Epithelial cell of proximal tubule (primary cell): ENCODE data around the gene NTN5. TPM values are rescaled to one million over a fixed set of nuclear protein-coding genes. Genes with fewer than 3 reads are reported as not detected.

ENCODE experiments used
- DNase-seq: peaks from one replicate; pipeline ENCODE4 v3.0.0-alpha.2; 2011; ENCODE audit warnings: low read depth
- H3K4me3 ChIP-seq: 2 replicates; pipeline ENCODE4 v1.5.1; 2011; ENCODE audit warnings: low read depth, mild to moderate bottlenecking, low read length
- total RNA-seq: library from RNA; depleted of rRNA; stranded (reverse); fragments of >200 nt; gene quantifications from 2 replicates; pipeline ENCODE4 v1.2.3, GENCODE V29; 2015
- TF ChIP-seq, protein P1 (sequence below): conservative IDR thresholded peaks from 2 replicates; pipeline ENCODE4 v1.5.1; 2012; ENCODE audit warnings: low read depth, mild to moderate bottlenecking, low read length

The NTN5 gene
- total RNA-seq, 1 donor from 2014 or later, result not detected

DNA sequence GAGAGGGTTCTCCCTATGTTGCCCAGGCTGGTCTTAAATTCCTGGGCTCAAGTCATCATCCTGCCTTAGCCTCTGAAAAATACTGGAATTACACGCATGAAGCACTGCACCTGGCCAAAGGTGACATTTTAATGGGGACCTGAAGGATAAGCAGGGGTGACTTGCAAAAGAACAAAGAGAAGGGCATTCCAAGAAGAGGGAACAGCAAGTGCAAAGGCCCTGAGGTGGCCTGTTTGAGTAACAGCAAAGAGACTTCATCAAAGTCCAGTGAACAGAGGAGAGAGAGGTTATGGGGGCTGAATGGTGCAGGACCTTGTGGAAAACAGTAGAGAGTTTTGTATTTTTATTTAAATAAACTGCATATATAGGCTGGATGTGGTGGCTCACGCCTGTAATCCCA, 31.0 kb downstream of the NTN5 start:
- TF ChIP-seq, protein P1, sequence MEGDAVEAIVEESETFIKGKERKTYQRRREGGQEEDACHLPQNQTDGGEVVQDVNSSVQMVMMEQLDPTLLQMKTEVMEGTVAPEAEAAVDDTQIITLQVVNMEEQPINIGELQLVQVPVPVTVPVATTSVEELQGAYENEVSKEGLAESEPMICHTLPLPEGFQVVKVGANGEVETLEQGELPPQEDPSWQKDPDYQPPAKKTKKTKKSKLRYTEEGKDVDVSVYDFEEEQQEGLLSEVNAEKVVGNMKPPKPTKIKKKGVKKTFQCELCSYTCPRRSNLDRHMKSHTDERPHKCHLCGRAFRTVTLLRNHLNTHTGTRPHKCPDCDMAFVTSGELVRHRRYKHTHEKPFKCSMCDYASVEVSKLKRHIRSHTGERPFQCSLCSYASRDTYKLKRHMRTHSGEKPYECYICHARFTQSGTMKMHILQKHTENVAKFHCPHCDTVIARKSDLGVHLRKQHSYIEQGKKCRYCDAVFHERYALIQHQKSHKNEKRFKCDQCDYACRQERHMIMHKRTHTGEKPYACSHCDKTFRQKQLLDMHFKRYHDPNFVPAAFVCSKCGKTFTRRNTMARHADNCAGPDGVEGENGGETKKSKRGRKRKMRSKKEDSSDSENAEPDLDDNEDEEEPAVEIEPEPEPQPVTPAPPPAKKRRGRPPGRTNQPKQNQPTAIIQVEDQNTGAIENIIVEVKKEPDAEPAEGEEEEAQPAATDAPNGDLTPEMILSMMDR, result no peak
- no peak for DNase-seq
- H3K4me3 ChIP-seq, result no peak overlapping the region

- no peak for DNase-seq
- H3K4me3 ChIP-seq, result no peak overlapping the region
- TF ChIP-seq, protein P1, result no peak
These were observed 33.1 kb downstream of the NTN5 start for GRCh38 chr19:48639483-48640375.

DNA sequence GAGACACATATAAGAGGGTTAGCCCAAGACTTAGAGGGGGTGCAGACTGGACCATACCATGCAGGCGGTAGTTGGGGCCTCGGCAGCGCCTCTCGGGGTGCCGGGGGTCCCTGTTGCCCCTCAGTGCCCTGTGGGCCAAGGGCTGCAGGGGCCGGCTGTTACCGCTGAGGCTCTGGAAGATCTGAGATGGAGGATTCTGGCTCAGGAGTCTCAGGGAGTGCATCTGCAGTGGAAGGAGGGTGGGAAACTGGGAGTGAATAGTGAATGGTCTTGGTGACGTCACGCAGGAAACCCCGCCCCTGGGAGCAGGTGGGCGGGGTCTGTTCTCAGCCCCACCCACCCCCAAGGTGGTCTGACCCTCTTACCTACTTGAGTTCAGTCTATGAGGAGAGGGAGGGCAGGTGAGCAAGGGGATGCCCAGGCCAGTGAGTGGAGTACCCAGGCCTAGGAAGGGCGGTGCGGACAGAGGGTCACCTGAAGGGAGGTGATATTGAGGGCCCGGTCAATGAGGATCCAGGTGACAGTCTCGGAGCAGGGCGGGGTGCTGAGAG, 33.9 kb downstream of the NTN5 start:
- H3K4me3 ChIP-seq, result no peak overlapping the region
- TF ChIP-seq, protein P1, result no peak
- DNase-seq, result no peak

DNA sequence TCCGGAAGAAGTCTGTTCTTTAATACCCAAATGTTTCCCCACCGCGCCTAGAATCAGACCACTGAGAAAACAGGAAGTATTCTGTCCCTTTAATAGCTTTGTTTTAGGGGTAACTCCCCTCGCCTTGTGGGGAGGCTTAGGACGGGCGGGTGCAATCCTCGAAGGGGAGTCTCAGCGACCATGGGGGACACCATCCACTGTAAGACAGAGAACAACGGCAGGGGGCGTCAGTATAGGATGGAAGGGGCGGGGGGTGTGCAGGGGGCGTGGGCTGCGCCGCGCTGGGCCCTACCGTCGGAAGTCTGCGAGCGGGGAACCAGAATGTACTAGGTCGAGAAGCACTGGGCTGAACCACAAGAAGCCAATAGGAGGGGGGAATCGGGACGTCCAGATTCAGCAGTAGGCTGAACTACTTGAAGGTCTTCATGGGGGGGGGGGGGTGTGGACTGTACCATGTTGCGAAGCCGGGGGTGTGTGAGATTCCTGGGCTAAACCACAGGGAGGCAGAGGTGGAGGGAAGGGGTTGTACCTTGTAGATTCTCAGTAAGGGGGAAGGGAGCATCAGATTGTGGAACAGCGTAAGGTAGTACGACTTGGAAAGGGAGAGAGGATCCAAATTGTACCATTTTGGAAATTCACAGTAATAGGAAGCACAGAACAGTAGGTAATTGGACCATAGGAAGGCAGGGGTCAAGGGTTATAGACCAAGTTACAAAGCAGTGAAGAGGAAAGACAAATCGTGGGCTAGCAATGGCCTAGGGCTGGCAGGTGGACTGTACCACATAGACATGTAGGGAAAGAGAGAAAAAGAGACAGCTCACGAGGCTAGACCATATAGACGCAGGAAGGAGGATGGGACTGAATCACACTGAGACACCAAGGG, 34.6 kb downstream of the NTN5 start:
- DNase-seq, result peak; percentile 83
- TF ChIP-seq, protein P1, result peak; percentile 12
- H3K4me3 ChIP-seq, result peak overlapping the region; percentile 79

GRCh38 chr19:48637449-48637947, 35.3 kb downstream of the NTN5 start:
- TF ChIP-seq, protein P1, result no peak
- H3K4me3 ChIP-seq, result peak overlapping the region; percentile 79
- DNase-seq, result peak; percentile 83

DNA sequence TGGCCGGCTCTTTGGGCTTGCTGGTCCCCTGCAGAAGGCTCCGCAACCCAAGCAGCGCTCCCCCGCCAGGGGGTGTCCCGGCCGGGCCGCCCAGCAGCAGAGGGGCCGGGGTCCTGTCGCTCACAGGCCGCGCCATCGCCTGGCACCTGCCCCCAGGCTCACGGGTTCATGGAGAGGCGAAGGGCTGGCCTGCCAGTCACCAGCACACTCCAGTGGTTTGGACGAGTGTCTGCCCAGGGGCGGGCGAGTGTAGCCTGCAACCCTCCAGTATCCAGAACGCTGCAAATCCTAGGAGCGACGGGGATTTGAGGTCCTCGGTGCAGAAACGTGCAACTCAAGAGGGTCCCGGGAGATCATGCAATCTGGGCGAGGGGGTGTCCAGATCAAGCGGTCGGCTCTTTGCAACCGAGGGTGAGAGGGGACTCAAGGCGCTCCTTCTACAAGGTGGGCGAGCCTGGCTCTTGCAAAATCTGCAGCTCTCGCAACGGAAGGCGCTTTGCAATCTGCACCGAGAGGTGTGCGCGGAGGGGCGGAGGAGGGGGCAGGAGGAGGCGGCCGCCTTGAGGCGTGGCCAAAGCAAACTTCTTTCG, 35.9 kb downstream of the NTN5 start, which contains the start of gene DBP:
Gene DBP (minus strand): TSS at position 521 of the 590 bp plus-strand sequence. CDS start 385 bp downstream, at position 136.
- DNase-seq, result no peak
- TF ChIP-seq, protein P1, result peak; percentile 25
- peak within 1 kb of the TSS; percentile 79 for H3K4me3 ChIP-seq
